ENCODE measurements around the gene PDE6A.

PDE6A gene

GRCh38 chr5:149808264-149808982 lies 136.2 kb downstream of the PDE6A start:
- no peak for DNase-seq

Measured in NCI-H524 treated with DMSO at 0.1 percent for 48 hours (cell line).